Measurements from ENCODE around the gene UTS2B. TPM values are rescaled to one million over a fixed set of nuclear protein-coding genes. Genes with fewer than 3 reads are reported as not detected.

The UTS2B gene
- polyA plus RNA-seq, 1 of the 3 experiments (the other 2 are of a cell fraction): 0.03 TPM

- Histone ChIP-seq H3K36me3 (replicated peaks in 1 of 2; ENCODE audit: control insufficient read depth in 1 of 2, insufficient read depth in 2 of 2, low read length in 1 of 2) (peaks cover 40 to 41% of the 10 kb centered on the region in 2 experiments), H3K79me2 (ENCODE audit: insufficient read depth) (peaks cover 55% of the 10 kb centered on the region), H3K4me1 (ENCODE audit: control insufficient read depth in 1 of 2, insufficient read depth in 2 of 2, low read depth in 1 of 2, low read length in 1 of 2) (peaks cover 0 to 21% of the 10 kb centered on the region in 2 experiments; a peak in 2 of 4 replicates), H3K4me2 (peak overlapping the region; percentile 31), H2AFZ (ENCODE audit: low read depth) (no peak overlapping the region), H3K9ac (peak overlapping the region; percentile 9; the same call in 1 of the 2 replicates), H3K4me3 (ENCODE audit: low read depth in 2 of 2, low read length in 1 of 2) (no peak overlapping the region), H3F3A (replicated peaks; ENCODE audit: insufficient read depth) (peaks cover 8% of the 10 kb centered on the region), H3K27me3 (ENCODE audit: insufficient read depth) (no peaks in the 10 kb centered on the region), H3K27ac (ENCODE audit: low read depth in 2 of 2, low read length in 1 of 2) (peak overlapping the region; percentile 44 to 55; a peak in 3 of 4 replicates), H3K9me2 (no peaks in the 10 kb centered on the region), H3K9me3 (no peaks in the 10 kb centered on the region), H4K20me1 (ENCODE audit: insufficient read depth) (peaks cover 4% of the 10 kb centered on the region)
- ChIA-PET POLR2A (no interaction called here), CTCF (no interaction called here)
- WGBS (ENCODE audit: low lambda C conversion rate): 65% methylated on average over 5 of the region's 5 CpGs
- TF ChIP-seq FOSL2 (IDR thresholded peaks at IDR 0.05; ENCODE audit: borderline replicate concordance, low read depth) (peak; percentile 6; the same call in 1 of the 2 replicates), MAX (IDR thresholded peaks at IDR 0.05; ENCODE audit: low read depth) (no peak)
- DNase-seq: no peak
These were observed 26.5 kb upstream of the UTS2B start for GRCh38 chr3:191356631-191357439.

- H2AFZ ChIP-seq (ENCODE audit: low read depth): no peak overlapping the region
- H4K20me1 ChIP-seq (ENCODE audit: insufficient read depth): peaks cover 15% of the 10 kb centered on the region
- no peak overlapping the region for H3K4me2 ChIP-seq
- H3K79me2 ChIP-seq (ENCODE audit: insufficient read depth): peaks cover 70% of the 10 kb centered on the region
- H3F3A ChIP-seq (replicated peaks; ENCODE audit: insufficient read depth): peaks cover 8% of the 10 kb centered on the region
- H3K4me3 ChIP-seq (ENCODE audit: low read depth in 2 of 2, low read length in 1 of 2): no peak overlapping the region
- TF ChIP-seq RAD21 (IDR thresholded peaks at IDR 0.05; ENCODE audit: low read length): no peak
- TF ChIP-seq MXI1 (IDR thresholded peaks at IDR 0.05; ENCODE audit: low read depth, low read length): no peak
- no peak for TF ChIP-seq SIN3A (IDR thresholded peaks at IDR 0.05; ENCODE audit: borderline replicate concordance, low read depth, low read length)
- TF ChIP-seq ELF1 (IDR thresholded peaks at IDR 0.05): no peak
- TF ChIP-seq EP300 (IDR thresholded peaks at IDR 0.05; ENCODE audit: borderline replicate concordance in 1 of 2, low read depth in 1 of 2, low read length in 1 of 2): no peak
- WGBS (ENCODE audit: low lambda C conversion rate): 89% methylated on average over 4 of the region's 4 CpGs
- no peak for DNase-seq
- no peaks in the 10 kb centered on the region for H3K27me3 ChIP-seq (ENCODE audit: insufficient read depth)
- CTCF ChIA-PET: no interaction called here
- no peak overlapping the region for H3K9ac ChIP-seq
- H3K36me3 ChIP-seq (replicated peaks in 1 of 2; ENCODE audit: control insufficient read depth in 1 of 2, insufficient read depth in 2 of 2, low read length in 1 of 2): peaks cover 26 to 28% of the 10 kb centered on the region in 2 experiments
- POLR2A ChIA-PET: no interaction called here
- peaks cover 0 to 27% of the 10 kb centered on the region in 2 experiments; a peak in 3 of 4 replicates for H3K4me1 ChIP-seq (ENCODE audit: control insufficient read depth in 1 of 2, insufficient read depth in 2 of 2, low read depth in 1 of 2, low read length in 1 of 2)
- no peaks in the 10 kb centered on the region for H3K9me3 ChIP-seq
- no peaks in the 10 kb centered on the region for H3K9me2 ChIP-seq
- no peak overlapping the region for H3K27ac ChIP-seq (ENCODE audit: low read depth in 2 of 2, low read length in 1 of 2)
These were observed 25.1 kb upstream of the UTS2B start for GRCh38 chr3:191355406-191355805.

GRCh38 chr3:191353022-191353777 lies 22.9 kb upstream of the UTS2B start:
- Histone ChIP-seq H2AFZ (ENCODE audit: low read depth) (no peak overlapping the region), H3K27me3 (ENCODE audit: insufficient read depth) (no peaks in the 10 kb centered on the region), H3K4me2 (no peak overlapping the region), H3K79me2 (ENCODE audit: insufficient read depth) (peaks cover 88% of the 10 kb centered on the region), H3K36me3 (replicated peaks in 1 of 2; ENCODE audit: control insufficient read depth in 1 of 2, insufficient read depth in 2 of 2, low read length in 1 of 2) (peaks cover 5 to 9% of the 10 kb centered on the region in 2 experiments), H3K27ac (ENCODE audit: low read depth in 2 of 2, low read length in 1 of 2) (no peak overlapping the region), H4K20me1 (ENCODE audit: insufficient read depth) (peaks cover 28% of the 10 kb centered on the region), H3K4me3 (ENCODE audit: low read depth in 2 of 2, low read length in 1 of 2) (no peak overlapping the region), H3K9me2 (no peaks in the 10 kb centered on the region), H3K9ac (no peak overlapping the region), H3K9me3 (no peaks in the 10 kb centered on the region), H3F3A (replicated peaks; ENCODE audit: insufficient read depth) (peaks cover 8% of the 10 kb centered on the region), H3K4me1 (ENCODE audit: control insufficient read depth in 1 of 2, insufficient read depth in 2 of 2, low read depth in 1 of 2, low read length in 1 of 2) (peaks cover 0 to 34% of the 10 kb centered on the region in 2 experiments; a peak in 3 of 4 replicates)
- ChIA-PET CTCF (no interaction called here), POLR2A (no interaction called here)
- DNase-seq: no peak
- WGBS (ENCODE audit: low lambda C conversion rate): 96% methylated on average over 7 of the region's 7 CpGs
- TF ChIP-seq FOSL2 (IDR thresholded peaks at IDR 0.05; ENCODE audit: borderline replicate concordance, low read depth) (no peak), NRF1 (IDR thresholded peaks at IDR 0.05; ENCODE audit: low read depth, low read length) (no peak), SIN3A (IDR thresholded peaks at IDR 0.05; ENCODE audit: borderline replicate concordance, low read depth, low read length) (no peak), SMC3 (IDR thresholded peaks at IDR 0.05; ENCODE audit: low read depth, low read length) (no peak), USF2 (IDR thresholded peaks at IDR 0.05; ENCODE audit: borderline replicate concordance, low read depth, low read length) (no peak), POLR2AphosphoS5 (IDR thresholded peaks at IDR 0.05; ENCODE audit: low read depth, low read length) (no peak), ZBTB33 (IDR thresholded peaks at IDR 0.05; ENCODE audit: borderline replicate concordance, low read depth) (no peak), CTCF (IDR thresholded peaks at IDR 0.05) (no peak)
